Muscle layer of colon (tissue), 2 donors: ENCODE data around the gene MBD5.

Source experiments
- H3K27ac ChIP-seq: one replicate; pipeline ENCODE4 v1.7.0; 2013; ENCODE audit warnings: low read depth, mild to moderate bottlenecking, low read length, moderate library complexity
- H3K27me3 ChIP-seq, 2 donors: one replicate each; pipeline ENCODE4 v1.7.0; 2013; ENCODE audit warnings: low read length in 2 of 2, mild to moderate bottlenecking in 2 of 2; ENCODE audit not compliant: insufficient read depth in 2 of 2, control insufficient read depth in 1 of 2
- H3K36me3 ChIP-seq: one replicate; pipeline ENCODE4 v1.7.0; 2013; ENCODE audit warnings: mild to moderate bottlenecking, low read length; ENCODE audit not compliant: insufficient read depth
- H3K4me1 ChIP-seq: one replicate; pipeline ENCODE4 v1.7.0; 2013; ENCODE audit warnings: mild to moderate bottlenecking, low read length; ENCODE audit not compliant: insufficient read depth
- H3K4me3 ChIP-seq, 2 donors: one replicate each; pipeline ENCODE4 v1.7.0; 2013; ENCODE audit warnings: low read length in 2 of 2, low read depth in 1 of 2, mild to moderate bottlenecking in 1 of 2, moderate library complexity in 1 of 2
- H3K9ac ChIP-seq: one replicate; pipeline ENCODE4 v1.7.0; 2013; ENCODE audit warnings: low read length
- H3K9me3 ChIP-seq: one replicate; pipeline ENCODE4 v1.7.0; 2013; ENCODE audit warnings: mild to moderate bottlenecking, low read length
- donor health status: abdominal sarcoma.
- donor health status: Adenocarcinoma of cecum.

The MBD5 gene

DNA sequence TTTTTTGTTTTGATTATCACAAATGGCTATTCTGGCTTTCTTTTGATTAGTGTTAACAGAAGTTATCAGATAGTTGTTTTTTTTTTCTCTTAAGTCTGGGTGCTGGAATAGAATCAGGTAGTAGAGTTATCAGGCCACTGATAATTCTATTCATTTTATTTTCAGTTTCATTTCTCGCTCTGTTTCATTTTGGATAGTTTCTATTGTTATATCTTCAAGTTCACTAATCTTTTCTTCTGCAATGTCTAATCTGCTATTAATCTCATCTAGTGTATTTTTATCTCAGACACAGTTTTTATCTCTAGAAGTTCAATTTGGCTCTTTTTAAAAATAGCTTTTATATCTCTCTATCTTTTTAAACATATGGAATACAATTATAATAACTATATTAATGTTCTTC lies 381.9 kb downstream of the MBD5 start:
- H3K4me1 ChIP-seq: no peaks in the 10 kb centered on the region
- no peaks in the 10 kb centered on the region for H3K9me3 ChIP-seq
- H3K9ac ChIP-seq: no peak overlapping the region
- H3K36me3 ChIP-seq: no peaks in the 10 kb centered on the region
- no peak overlapping the region for H3K4me3 ChIP-seq
- H3K27ac ChIP-seq: no peak overlapping the region
- no peaks in the 10 kb centered on the region for H3K27me3 ChIP-seq

DNA sequence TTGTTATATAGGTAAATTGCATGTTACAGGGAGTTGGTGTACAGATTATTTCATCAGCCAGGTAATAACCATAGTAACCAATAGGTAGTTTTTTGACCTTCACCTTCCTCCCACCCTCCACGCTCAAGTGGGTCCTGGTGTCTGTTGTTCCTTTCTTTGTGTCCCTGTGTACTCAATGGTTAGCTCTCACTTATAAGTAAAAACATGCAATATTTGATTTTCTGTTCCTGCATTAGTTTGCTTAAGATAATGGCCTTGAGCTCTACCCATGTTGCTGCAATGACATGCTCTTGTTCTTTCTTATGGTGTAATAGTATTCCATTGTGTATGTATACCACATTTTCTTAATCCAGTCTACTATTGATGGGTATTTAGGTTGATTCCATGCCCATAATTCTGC lies 390.0 kb downstream of the MBD5 start:
- H3K9me3 ChIP-seq: no peaks in the 10 kb centered on the region
- no peak overlapping the region for H3K27ac ChIP-seq
- H3K36me3 ChIP-seq: no peaks in the 10 kb centered on the region
- no peak overlapping the region for H3K4me3 ChIP-seq
- no peaks in the 10 kb centered on the region for H3K27me3 ChIP-seq
- no peaks in the 10 kb centered on the region for H3K4me1 ChIP-seq
- no peak overlapping the region for H3K9ac ChIP-seq

DNA sequence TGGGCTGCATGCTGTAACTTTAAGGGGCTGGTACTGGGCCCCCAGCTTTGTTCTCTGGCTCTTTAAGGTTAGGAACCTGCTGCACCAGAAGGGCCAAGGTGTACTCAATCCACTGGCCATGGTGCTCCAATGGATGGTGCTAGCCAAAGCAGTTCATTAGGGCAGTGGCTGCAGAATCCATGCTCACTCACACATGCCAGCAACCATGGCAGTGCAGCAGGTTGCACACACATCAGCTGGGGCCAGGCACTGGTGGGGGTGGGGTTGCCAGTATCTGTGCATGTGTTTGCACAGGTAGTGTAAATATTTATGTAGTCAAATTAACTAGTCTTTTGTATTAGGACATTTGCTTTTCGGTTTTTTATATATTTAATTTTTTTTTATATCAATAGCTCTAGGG lies 395.4 kb downstream of the MBD5 start:
- no peaks in the 10 kb centered on the region for H3K36me3 ChIP-seq
- no peak overlapping the region for H3K27ac ChIP-seq
- H3K9ac ChIP-seq: no peak overlapping the region
- H3K4me1 ChIP-seq: no peaks in the 10 kb centered on the region
- H3K9me3 ChIP-seq: no peaks in the 10 kb centered on the region
- H3K27me3 ChIP-seq: no peaks in the 10 kb centered on the region
- no peak overlapping the region for H3K4me3 ChIP-seq

DNA sequence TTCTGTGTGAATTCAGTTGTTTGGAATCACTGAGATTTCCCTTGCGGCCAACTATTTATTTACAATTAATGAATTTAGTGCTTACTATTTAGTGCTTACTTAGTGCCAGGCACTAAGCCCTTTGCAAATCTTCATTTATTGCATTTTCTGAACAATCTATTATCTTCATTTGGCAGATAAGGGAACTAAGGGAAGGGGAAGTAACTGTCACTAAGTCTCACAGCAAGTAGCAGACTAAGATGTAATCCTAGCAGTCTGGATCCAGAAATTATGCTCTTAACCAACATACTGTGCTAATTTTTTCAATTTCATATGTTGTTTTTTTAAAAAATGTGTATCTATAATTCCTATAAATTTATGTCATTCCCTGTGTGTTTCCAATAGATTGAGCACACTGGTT lies 409.2 kb downstream of the MBD5 start:
- no peak overlapping the region for H3K9ac ChIP-seq

DNA sequence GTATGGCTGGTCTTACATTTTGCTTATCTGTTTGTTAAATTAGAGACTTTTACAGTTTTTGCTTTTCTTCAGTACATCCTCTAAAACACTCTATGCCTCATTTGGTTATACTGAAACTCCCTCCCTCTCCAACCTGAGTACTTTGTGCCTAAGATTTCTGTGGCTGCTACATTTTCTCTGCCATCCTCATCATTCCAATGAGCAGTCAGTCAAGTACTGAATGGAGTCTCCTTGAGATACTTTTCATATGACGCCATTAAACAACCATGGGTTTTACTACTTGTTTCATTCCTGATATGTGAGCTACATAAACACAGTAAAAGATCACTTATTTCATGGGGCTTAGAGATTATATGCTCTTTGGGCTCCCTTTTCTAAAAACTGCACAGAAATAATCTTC lies 427.0 kb downstream of the MBD5 start:
- Histone ChIP-seq H3K9ac (no peak overlapping the region), H3K36me3 (no peaks in the 10 kb centered on the region), H3K27me3 (no peaks in the 10 kb centered on the region), H3K27ac (no peak overlapping the region), H3K4me3 (no peak overlapping the region), H3K4me1 (no peaks in the 10 kb centered on the region), H3K9me3 (no peaks in the 10 kb centered on the region)

More for the DNA sequence above, 409.2 kb downstream of the MBD5 start:
- Histone ChIP-seq H3K27me3 (no peaks in the 10 kb centered on the region), H3K4me3 (no peak overlapping the region), H3K9me3 (no peaks in the 10 kb centered on the region), H3K4me1 (no peaks in the 10 kb centered on the region), H3K27ac (no peak overlapping the region), H3K36me3 (no peaks in the 10 kb centered on the region)

DNA sequence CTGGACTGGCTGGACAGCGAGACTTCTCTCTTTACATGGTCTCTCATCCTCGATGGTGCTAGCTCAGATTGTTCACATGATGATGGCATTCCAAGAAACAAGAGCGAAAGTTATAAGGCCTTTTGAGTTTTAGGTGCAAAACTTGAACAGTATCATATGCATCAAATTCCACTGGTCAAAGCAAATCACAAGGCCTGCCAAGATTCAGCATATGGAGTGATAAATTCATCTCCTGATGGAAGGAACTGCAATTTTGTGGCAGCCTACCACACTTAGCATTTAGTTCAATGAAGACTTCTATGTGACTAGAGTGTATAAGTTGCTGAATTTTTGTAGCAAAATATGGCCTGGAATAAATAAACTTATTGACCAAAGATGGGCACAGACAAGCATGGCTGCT lies 429.6 kb downstream of the MBD5 start:
- no peaks in the 10 kb centered on the region for H3K27me3 ChIP-seq
- H3K27ac ChIP-seq: no peak overlapping the region
- H3K9ac ChIP-seq: no peak overlapping the region
- H3K4me3 ChIP-seq: no peak overlapping the region
- no peaks in the 10 kb centered on the region for H3K36me3 ChIP-seq
- H3K9me3 ChIP-seq: no peaks in the 10 kb centered on the region
- no peaks in the 10 kb centered on the region for H3K4me1 ChIP-seq

DNA sequence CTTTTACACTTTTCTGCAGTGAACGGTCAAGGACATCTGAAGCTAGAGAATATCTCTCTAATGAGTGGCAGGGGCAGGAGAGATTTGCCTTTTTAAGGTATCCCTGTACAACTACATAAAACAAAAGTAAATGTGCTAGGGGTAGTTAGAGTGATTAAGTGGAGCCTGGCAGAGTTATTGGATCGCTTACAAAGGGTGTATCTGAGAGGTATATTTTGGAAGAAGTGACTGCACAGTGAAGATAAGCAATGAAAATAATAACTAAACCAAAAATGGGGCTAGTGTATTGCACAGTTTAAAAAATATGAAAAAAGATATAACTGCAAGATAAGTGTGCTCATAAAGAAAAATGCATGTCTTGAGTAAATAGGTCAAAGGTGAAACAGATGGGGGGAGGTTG lies 430.2 kb downstream of the MBD5 start:
- Histone ChIP-seq H3K4me3 (no peak overlapping the region), H3K9me3 (no peaks in the 10 kb centered on the region), H3K36me3 (no peaks in the 10 kb centered on the region), H3K4me1 (no peaks in the 10 kb centered on the region), H3K9ac (no peak overlapping the region), H3K27ac (no peak overlapping the region), H3K27me3 (no peaks in the 10 kb centered on the region)

DNA sequence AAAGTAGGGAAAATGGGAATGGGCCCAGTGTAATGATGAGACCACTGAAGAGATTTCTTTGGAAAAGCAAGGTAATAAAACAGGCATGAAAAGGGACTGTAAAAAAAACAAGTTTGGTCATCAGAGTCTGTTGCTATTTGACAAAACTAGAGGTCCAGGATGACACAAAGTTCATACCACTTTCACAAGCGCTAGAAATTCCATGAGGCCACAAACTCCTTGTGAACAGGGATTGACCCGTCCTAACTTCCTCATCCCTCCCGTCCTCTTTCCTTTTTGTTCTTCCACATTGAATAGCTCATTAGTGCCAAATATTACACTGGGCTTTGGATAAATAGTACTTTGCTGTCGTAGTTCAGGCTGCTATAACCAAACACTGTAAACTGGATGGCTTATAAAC lies 434.9 kb downstream of the MBD5 start:
- H3K27ac ChIP-seq: no peak overlapping the region
- peaks cover 10% of the 10 kb centered on the region for H3K4me1 ChIP-seq
- no peaks in the 10 kb centered on the region for H3K36me3 ChIP-seq
- H3K9me3 ChIP-seq: no peaks in the 10 kb centered on the region
- no peak overlapping the region for H3K4me3 ChIP-seq
- H3K9ac ChIP-seq: no peak overlapping the region
- H3K27me3 ChIP-seq: no peaks in the 10 kb centered on the region

DNA sequence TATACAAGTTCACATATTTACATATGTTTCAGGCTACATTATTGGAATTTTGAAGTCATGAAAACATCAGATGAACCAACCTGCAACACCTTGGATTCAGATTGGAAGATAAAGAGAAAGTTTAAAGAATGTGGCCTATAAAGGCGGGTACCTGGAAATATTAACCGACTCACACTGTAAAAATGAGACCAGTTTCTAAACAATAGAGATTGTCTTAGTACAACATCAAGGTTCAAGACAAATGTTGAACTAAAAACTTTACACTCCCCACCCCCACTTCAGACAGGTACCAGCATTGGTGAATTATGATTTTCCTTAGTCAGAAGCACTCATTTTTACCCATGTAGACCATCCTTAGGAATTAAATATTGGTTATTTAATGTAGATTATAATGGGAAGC lies 437.3 kb downstream of the MBD5 start:
- Histone ChIP-seq H3K9me3 (no peaks in the 10 kb centered on the region), H3K27ac (no peak overlapping the region), H3K36me3 (no peaks in the 10 kb centered on the region), H3K4me3 (no peak overlapping the region), H3K9ac (no peak overlapping the region), H3K27me3 (no peaks in the 10 kb centered on the region), H3K4me1 (peaks cover 16% of the 10 kb centered on the region)

DNA sequence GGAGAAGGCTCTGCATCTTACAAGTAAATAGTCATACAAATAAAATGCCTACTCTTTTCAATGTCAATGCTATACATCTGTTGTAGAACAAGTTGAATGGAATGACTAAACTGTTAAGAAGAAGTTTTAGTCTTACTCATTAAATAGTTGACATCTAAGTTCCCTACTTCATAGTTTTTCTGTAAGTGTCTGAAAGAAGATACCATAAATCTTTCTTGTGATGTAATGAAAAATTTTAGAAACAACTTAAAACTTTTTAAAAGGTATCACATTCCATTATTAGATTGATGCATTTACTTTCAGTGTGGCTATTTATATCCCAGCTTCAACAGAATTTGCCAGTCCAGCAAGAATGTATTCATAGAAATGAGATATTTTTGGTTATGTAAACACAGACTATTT lies 438.5 kb downstream of the MBD5 start:
- Histone ChIP-seq H3K27ac (no peak overlapping the region), H3K4me1 (peaks cover 19% of the 10 kb centered on the region), H3K4me3 (no peak overlapping the region), H3K27me3 (no peaks in the 10 kb centered on the region), H3K36me3 (peaks cover 8% of the 10 kb centered on the region), H3K9ac (no peak overlapping the region), H3K9me3 (no peaks in the 10 kb centered on the region)

DNA sequence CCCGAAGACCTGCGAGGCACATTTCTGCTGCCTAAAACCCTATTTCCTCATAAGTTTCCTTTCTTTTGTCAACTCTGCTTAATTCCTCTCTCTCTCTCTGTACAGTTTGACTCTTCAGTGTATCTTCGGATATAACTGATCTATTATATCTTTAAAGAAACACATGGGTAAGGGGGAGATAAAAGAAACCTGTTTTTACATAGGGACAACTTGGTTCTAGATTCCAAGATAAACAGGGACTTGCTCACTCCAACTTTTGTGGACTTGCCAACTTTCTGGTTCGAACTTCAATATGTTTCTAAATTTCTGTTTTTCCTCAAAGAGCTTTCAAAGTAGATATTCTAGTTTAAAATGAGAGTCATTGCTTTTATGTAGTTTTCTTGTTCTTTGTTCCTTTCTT lies 441.0 kb downstream of the MBD5 start:
- H3K27ac ChIP-seq: no peak overlapping the region

DNA sequence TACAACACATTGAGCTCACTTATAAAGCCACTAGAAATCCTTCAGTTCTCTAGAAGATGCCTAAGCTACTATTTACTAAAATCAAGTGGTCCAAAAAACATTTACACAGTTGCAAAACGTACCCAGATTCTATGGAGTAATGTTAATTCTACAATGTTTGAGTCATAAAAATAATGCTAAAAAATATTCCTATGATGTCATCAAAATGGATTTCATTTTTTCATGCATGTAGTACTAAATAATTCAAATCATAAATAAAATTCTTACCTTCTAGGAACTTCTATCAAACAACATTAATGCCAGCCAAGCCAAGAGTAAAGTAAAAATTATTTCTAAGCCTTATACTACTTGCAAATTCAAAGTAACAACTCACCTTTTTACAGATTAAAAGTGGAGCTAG lies 454.7 kb downstream of the MBD5 start:
- no peaks in the 10 kb centered on the region for H3K4me1 ChIP-seq
- no peak overlapping the region for H3K9ac ChIP-seq
- no peak overlapping the region for H3K27ac ChIP-seq
- H3K4me3 ChIP-seq: no peak overlapping the region
- no peaks in the 10 kb centered on the region for H3K27me3 ChIP-seq
- no peaks in the 10 kb centered on the region for H3K36me3 ChIP-seq
- no peaks in the 10 kb centered on the region for H3K9me3 ChIP-seq

More for the DNA sequence above, 441.0 kb downstream of the MBD5 start:
- no peaks in the 10 kb centered on the region for H3K27me3 ChIP-seq
- H3K9me3 ChIP-seq: no peaks in the 10 kb centered on the region
- peaks cover 9% of the 10 kb centered on the region for H3K36me3 ChIP-seq
- H3K4me3 ChIP-seq: no peak overlapping the region
- peaks cover 19% of the 10 kb centered on the region for H3K4me1 ChIP-seq
- no peak overlapping the region for H3K9ac ChIP-seq
